ENCODE results near the gene NFATC1.

GRCh38 chr18:79410731-79411613 lies 15.2 kb downstream of the NFATC1 start:
- TF ChIP-seq HES2 (IDR thresholded peaks at IDR 0.05) (no peak), POLR2A (IDR thresholded peaks at IDR 0.05; ENCODE audit: low read length) (no peak), PHF8 (IDR thresholded peaks at IDR 0.05; ENCODE audit: borderline replicate concordance, low read depth) (no peak), MAX (IDR thresholded peaks at IDR 0.05) (no peak), TFCP2L1 (CRISPR knock-in tag; IDR thresholded peaks at IDR 0.05) (no peak), SMC3 (IDR thresholded peaks at IDR 0.05) (no peak), ESRRA (IDR thresholded peaks at IDR 0.05; ENCODE audit: borderline replicate concordance, low read length) (no peak)
- TF ChIP-seq, protein P1, sequence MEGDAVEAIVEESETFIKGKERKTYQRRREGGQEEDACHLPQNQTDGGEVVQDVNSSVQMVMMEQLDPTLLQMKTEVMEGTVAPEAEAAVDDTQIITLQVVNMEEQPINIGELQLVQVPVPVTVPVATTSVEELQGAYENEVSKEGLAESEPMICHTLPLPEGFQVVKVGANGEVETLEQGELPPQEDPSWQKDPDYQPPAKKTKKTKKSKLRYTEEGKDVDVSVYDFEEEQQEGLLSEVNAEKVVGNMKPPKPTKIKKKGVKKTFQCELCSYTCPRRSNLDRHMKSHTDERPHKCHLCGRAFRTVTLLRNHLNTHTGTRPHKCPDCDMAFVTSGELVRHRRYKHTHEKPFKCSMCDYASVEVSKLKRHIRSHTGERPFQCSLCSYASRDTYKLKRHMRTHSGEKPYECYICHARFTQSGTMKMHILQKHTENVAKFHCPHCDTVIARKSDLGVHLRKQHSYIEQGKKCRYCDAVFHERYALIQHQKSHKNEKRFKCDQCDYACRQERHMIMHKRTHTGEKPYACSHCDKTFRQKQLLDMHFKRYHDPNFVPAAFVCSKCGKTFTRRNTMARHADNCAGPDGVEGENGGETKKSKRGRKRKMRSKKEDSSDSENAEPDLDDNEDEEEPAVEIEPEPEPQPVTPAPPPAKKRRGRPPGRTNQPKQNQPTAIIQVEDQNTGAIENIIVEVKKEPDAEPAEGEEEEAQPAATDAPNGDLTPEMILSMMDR (IDR thresholded peaks at IDR 0.05): no peak
